ENCODE data around the gene KRTAP10-6.
"Not testable (repeated sequence)": the region's sequence is repeated elsewhere in the genome, so short reads cannot be mapped to it uniquely, and the experiment has no call there.

KRTAP10-6 gene, protein sequence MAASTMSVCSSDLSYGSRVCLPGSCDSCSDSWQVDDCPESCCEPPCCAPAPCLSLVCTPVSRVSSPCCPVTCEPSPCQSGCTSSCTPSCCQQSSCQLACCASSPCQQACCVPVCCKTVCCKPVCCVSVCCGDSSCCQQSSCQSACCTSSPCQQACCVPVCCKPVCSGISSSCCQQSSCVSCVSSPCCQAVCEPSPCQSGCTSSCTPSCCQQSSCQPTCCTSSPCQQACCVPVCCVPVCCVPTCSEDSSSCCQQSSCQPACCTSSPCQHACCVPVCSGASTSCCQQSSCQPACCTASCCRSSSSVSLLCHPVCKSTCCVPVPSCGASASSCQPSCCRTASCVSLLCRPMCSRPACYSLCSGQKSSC

DNA sequence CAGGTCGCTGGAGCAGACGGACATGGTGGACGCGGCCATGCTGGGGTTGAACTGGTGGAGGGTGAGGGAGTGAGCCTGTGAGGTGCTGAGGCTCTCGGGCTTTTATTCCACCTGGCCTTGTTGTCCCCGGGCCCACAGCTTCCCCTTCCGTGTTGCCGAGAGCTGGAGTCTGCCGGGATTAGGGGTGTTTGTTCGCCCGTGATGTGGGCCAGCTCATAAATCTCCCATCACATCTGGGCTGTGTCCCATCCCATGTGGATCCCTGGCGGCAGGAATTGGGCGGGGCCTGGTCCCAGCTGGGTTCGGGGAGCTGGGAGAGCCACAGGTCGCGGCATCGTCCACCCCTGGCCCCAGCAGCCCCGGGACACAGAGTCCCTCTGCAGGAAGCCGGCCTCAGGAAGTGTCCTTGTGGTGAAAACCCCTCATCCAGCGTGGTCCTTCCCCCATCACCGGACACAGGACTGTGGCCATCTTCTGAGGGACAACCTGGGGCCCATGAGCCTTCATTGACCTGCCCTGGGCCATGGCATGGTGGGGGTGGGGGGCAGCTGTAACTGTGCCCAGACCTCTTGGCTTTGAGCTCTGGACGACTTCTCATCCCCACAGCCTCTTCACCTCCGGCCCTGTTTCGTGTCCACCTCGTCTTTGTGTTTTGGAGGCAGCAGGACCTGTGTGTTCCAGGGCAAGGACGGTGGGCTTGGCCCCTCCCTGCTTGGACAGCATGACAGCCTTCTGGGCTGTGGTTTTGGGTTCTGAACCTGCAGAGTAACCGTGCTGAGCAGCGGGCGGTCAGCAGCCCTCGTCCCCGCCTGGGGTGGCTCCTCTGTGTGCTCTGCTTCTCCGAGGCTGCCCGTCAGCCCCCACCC lies at the start of gene KRTAP10-6:
Gene KRTAP10-6 (minus strand): TSS at position 60 of the 866 bp plus-strand sequence. CDS start 21 bp downstream, at position 39.
- DNase-seq (ENCODE audit: low read depth in 1 of 2, low spot score in 1 of 2), result no peak

DNA sequence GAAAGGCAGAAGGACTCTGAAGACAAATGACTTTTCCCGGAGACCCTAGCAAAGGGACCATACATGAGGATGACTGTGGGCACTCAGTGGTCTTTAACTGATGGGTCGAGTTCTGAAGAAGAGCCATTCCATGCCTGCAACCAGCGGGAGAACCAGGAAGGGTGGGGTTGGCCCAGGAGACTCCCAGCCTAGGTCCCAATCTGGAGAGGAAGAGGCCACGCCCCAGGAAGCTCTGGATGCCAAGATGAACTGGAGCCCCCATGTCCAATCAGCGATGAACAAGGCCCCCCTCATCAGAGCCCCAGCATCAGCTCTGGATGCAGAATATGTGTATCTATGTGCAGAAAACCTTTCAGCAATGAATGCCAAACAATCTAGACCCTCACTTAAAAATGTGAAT lies 48.5 kb upstream of the KRTAP10-6 start:
- DNase-seq (ENCODE audit: low read depth in 1 of 2, low spot score in 1 of 2), result no peak

DNA sequence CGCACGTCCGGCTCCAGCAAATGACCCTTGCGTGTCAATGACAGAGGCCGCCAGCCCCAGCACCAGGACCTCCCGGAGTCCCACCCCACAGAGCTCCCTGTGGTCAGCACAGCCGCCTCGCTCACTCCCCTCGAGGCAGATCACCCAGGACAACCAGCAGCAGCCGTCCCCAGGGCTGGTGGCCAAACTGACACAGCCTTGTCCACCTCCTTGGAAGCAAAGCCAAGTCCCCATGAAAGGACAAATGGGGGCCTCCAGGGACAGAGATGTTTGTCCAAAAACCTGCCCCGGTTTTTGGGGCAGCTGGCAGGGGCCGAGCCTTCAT lies 47.0 kb upstream of the KRTAP10-6 start:
- no peak for DNase-seq (ENCODE audit: low read depth in 1 of 2, low spot score in 1 of 2)

DNA sequence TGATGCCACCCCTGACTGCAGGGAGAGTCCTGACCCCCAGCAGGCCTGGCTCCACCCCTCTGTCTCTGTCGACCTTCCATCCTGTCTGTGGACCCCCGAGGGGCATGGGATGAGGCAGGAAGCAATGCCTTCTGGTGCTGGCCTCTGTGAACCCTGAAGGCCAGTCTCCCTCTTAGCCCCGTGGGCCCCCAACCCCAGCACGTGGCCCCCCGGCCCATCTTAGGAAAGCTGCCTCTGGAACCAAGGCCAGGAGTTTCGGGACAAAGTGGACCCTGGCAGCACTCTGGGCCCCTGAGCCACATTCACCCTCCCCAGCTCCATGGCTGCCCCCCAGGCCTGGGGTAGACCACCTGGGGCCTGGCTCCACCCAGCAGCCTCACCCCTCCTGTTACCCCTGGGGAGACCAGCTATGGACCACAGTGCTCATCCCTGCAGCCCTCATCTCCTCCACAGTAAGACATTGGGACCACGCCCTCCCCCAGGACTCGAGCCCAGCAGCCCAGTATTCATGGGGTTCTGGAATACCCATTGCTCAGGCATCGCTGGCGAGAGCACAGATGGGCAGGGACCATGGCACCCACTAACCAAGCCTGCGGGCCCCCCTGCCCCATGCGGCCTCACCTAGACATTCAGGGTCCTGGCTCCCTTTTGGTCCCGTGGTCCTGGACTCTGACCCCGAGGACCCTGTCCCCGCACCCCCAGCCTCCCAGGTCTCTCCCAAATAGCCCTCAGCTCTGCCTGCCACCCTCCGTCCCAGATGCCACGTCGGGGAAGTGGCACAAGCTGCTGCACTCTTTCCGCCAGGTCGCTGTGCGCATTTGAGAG lies 46.4 kb upstream of the KRTAP10-6 start:
- not testable (repeated sequence) for DNase-seq (ENCODE audit: low read depth in 1 of 2, low spot score in 1 of 2)

DNA sequence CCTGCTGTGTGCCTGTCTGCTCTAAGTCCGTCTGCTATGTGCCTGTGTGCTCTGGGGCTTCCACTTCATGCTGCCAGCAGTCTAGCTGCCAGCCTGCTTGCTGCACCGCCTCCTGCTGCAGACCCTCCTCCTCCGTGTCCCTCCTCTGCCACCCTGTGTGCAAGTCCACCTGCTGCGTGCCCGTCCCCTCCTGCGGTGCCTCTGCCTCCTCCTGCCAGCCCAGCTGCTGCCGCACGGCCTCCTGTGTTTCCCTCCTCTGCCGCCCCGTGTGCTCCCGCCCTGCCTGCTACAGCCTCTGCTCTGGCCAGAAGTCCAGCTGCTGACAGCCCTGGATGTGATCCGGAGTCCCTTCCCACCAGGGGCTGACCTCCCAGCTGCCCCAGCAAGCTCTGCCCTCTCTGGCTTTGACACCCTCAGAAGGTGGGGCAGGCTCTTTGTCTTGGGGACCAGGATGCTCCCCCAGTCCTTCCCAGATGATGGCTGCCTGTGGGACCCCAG lies 45.6 kb upstream of the KRTAP10-6 start:
- not testable (repeated sequence) for DNase-seq (ENCODE audit: low read depth in 1 of 2, low spot score in 1 of 2)

DNA sequence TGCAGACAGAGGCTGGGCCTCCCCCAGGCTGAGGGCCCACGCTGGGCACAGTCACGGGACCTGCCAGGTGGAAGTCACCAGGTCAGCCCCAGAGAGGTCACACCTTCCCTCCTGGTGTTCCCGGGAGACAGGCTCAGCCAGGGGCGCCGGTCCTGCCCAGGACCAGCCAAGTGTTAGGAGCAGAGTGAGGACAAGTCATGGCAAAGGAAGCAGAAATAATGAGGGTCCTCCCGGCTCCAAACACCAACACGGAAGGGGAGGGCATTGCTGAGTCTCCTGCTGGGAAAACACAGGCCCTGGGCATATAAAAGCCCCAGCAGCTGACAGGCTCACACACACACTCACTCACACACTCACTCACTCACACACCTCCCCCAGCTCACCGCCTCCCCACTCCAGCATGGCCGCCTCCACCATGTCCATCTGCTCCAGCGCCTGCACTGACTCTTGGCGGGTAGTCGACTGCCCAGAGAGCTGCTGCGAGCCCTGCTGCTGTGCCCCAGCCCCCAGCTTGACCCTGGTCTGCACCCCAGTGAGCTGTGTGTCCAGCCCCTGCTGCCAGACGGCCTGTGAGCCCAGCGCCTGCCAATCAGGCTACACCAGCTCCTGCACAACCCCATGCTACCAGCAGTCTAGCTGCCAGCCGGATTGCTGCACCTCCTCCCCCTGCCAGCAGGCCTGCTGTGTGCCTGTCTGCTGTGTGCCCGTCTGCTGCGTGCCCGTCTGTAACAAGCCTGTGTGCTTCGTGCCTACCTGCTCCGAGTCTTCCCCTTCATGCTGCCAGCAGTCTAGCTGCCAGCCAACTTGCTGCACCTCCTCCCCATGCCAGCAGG lies 44.9 kb upstream of the KRTAP10-6 start, which contains the start of gene KRTAP10-10:
Gene KRTAP10-10 (plus strand): TSS at position 339 of the 833 bp plus-strand sequence. CDS start 62 bp downstream, at position 401.
- DNase-seq (ENCODE audit: low read depth in 1 of 2, low spot score in 1 of 2), result no peak

DNA sequence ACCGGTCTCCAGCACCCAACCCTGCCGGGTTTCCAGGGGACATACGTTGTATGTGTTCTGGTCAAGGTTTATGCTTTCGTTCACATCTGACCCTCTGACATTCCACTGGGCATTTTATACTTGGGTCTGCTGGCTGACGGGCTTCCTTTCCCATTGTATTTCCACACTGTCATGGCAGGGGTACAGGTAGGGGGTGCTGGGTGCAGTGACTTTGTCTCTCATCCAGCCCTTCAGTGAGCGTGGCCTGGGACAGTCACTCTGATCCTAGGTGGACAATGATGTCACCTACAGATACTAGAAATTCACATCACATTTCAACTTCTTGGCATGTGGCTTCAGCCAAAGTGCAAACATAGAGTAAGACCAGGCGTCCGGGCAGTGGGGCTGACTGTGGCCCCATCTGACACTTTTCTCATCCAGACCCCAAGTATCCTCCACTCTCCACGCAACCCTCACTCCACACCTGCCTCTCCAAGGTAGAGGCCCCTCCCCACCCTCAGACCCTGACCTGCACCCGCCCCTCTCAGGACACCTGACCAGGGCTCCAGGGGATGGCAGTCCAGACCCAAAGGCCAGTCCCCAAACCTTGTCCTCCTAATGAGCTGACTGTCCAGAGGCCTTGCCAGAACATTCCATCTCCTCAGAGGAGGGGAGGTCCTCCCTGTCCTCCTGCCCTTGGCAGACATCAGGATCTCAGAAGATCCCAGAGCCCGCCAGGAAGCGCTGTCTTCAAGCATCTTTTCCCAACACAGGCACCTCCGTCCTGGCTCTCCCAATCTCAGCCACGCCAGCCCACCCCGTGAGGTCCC lies 44.1 kb upstream of the KRTAP10-6 start:
- no peak for DNase-seq (ENCODE audit: low read depth in 1 of 2, low spot score in 1 of 2)

DNA sequence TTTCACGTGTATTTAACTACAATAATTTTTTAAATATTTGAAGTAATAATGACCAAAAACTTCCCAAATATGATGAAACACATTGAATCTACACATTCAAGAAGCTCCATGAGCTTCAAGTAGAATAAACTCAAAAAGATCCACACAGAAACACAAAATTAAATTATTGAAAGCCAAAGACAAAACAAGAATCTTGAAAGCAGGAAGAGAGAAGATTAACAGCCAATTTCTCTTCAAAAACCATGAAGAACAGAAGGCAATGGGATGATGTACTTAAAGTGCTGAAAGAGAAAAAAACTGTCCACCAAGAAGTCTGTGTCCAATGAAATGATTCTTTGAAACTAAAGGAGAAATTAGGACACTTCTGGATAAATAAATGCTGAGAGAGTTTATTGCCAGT lies 39.8 kb upstream of the KRTAP10-6 start:
- DNase-seq (ENCODE audit: low read depth in 1 of 2, low spot score in 1 of 2), result no peak

DNA sequence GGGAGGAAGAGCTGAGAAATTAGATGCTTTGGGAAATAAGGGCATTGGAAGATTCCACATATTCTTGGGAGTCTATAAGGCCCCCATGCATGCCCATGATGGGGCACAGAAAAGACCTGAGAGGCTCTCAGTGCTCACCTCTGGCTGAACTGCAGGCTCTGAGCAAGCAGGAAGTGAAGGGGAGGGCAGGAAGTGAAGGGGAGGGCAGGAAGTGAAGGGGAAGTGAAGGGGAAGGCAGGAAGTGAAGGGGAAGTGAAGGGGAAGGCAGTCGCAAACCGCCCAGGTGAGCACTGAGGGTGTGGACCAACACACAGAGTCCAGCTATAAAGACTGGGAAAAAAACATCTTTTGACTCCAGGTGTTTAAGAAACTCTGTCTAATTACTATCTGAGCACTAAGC lies 38.1 kb upstream of the KRTAP10-6 start:
- no peak for DNase-seq (ENCODE audit: low read depth in 1 of 2, low spot score in 1 of 2)

DNA sequence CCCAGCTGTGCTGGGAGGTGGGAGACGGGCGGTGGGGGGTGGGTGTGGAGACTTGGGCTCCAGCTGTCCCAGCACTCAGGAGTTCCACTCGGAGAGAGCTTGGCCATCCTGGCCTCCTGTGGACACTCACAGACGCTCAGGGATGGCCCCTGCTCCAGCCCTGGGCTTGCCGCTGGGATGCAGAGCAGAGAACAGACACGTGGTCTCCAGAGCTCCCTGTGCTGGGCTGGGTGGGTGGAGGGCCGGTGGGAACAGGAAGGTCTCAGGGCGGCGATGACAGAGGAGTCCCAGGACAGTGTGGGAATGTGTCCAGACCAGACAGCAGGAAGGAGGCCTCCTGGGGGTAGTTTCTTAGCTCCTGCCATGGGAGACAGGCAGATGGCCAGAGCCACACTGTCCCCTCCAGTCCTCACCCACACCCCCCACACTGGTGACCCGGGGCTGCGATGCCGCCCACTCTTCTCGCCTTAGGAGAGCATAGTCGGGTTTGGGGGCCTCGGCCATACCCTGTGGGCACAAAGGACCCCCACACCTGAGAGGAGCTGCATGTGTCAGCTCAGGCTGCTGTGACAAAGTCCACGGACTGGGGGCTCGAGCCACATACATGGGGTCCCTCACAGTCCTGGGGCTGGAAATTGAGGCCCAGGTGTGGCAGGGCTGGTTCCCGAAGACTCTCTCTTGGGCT lies 36.5 kb upstream of the KRTAP10-6 start:
- no peak for DNase-seq (ENCODE audit: low read depth in 1 of 2, low spot score in 1 of 2)

DNA sequence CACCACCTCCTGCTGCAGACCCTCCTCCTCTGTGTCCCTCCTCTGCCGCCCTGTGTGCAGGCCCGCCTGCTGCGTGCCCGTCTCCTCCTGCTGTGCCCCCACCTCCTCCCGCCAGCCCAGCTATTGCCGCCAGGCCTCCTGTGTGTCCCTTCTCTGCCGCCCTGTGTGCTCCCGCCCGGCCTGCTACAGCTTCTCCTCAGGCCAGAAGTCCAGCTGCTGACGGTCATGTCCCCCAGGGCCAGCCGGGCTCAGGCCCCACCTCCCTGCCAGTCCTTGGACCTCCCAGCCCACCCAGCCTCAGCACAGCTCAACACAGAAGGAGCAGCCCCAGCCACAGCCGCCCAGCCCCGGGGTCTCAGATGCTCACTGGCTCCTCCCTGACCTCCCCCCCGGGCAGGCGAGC lies 35.5 kb upstream of the KRTAP10-6 start:
- not testable (repeated sequence) for DNase-seq (ENCODE audit: low read depth in 1 of 2, low spot score in 1 of 2)

DNA sequence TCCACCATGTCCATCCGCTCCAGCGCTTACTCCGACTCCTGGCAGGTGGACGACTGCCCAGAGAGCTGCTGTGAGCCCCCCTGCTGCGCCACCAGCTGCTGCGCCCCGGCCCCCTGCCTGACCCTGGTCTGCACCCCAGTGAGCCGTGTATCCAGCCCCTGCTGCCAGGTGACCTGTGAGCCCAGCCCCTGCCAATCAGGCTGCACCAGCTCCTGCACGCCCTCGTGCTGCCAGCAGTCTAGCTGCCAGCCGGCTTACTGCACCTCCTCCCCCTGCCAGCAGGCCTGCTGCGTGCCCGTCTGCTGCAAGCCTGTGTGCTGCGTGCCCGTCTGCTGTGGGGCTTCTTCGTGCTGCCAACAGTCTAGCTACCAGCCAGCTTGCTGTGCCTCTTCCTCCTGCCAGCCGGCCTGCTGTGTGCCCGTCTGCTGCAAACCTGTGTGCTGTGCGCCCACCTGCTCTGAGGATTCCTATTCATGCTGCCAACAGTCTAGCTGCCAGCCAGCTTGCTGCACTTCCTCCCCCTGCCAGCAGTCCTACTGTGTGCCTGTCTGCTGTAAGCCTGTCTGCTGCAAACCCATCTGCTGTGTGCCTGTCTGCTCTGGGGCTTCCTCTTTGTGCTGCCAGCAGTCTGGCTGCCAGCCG lies 35.0 kb upstream of the KRTAP10-6 start:
- not testable (repeated sequence) for DNase-seq (ENCODE audit: low read depth in 1 of 2, low spot score in 1 of 2)

DNA sequence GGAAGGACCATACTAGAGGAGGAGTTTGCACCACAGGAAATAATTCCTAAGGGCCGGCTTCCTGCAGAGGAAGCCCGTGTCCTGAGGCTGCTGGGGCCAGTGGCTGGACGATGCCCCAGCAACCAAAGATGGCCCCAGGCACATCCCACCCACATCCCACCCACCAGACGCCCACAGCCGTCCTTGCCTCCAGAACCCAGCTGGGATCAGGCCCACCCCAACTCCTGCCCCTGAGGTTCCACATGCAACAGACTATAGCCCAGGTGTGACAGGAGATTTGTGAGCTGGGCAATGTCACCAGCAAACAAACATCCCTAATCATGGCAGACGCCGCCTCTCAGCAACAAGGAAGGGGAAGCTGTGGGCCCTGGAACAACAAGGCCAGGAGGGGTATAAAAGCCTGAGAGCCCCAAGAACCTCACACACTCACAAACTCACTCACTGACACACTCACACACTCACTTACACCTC lies 34.4 kb upstream of the KRTAP10-6 start, which contains the start of gene KRTAP10-9:
Gene KRTAP10-9 (plus strand): TSS at position 421 of the 471 bp plus-strand sequence. CDS start 79 bp downstream, outside the sequence.
- DNase-seq (ENCODE audit: low read depth in 1 of 2, low spot score in 1 of 2), result no peak

DNA sequence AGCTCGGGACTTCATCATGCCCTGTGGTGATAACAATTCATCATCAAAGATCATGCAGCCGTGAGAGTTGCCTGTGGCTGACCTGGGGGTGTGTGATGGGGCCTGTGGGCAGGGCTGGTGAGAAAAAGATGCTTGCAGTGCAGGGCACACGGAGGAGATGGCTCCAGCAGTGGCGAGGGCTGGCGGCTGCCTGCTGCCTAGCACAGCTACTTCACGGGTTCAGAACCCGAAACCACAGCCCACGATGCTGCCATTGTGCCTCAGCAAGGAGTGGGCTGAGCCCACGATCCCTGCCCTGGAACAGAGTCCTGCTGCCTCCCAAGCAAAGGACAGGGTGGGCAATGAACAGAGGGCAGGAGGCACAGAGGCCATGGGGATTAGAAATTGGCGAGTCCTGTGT lies 34.0 kb upstream of the KRTAP10-6 start:
- no peak for DNase-seq (ENCODE audit: low read depth in 1 of 2, low spot score in 1 of 2)

DNA sequence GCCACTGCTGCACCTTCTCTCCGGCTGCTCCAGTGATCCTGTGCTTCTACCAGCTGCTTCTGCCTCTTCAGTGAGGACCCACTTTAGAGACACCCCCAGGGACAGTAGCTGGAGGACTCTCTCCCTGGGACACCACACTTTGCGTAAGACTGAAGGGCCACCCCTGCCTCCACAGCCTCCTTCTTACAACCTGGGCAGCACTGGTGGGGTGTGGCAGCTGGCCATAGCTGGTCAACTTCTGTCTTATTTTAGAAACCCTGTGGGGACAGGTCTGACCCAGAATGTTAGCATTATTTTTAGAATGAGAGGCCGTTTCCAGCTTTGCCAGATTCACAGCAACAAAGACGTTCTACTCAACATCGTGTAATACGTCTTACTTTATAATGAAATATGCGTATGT lies 33.5 kb upstream of the KRTAP10-6 start:
- no peak for DNase-seq (ENCODE audit: low read depth in 1 of 2, low spot score in 1 of 2)

DNA sequence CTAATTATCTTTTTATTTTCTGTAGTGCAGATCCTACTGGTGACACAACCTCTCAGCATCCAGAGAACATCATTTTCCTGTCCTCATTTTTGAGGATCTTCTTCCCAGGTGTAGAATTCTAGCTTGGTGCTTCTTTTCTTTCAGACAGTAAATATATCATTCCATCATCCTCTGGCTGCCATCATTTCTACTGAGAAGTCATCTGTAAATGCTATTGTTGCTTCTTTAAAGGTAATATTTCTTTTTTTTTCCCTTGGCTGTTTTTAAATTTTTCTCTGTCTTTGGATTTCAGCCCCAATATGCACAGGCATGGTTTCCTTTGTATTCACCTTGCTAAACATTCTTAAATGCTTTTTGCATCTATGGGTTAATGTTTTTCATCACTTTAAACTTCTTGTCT lies 31.3 kb upstream of the KRTAP10-6 start:
- no peak for DNase-seq (ENCODE audit: low read depth in 1 of 2, low spot score in 1 of 2)

DNA sequence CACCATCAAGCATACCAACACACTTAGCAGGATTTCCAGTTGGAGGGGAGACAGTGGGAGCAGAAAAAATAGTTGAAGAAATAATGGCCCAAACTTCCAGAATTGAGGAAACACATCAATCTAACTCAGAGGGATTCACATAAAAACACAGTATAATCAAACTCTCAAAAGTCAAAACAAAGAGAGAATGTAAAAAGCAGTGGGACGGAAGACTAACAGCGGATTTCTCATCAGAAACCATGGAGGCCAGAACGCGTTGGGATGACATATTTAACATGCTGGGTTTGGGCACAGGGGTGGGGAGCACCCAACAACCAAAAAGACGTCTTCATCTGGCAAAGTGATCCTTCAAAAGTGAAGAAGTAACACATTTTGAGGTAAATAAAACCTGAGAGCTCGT lies 27.6 kb upstream of the KRTAP10-6 start:
- no peak for DNase-seq (ENCODE audit: low read depth in 1 of 2, low spot score in 1 of 2)

DNA sequence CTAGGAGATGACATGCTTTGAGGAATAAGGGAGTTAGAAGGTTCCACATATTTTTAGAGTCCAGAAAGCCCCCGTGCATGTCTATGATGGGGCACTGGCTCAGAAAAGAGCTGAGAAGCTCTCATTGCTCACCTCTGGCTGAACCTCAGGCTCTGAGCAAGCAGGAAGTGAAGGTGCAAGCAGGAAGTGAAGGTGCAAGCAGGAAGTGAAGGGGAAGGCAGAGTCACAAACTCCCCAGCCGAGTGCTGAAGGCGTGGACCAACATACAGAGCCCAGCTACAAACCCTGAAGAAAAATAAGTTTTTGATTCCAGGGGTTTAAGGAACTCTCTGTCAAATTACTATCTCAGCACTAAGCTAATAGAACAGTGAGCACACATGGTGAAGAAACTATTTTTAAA lies 26.6 kb upstream of the KRTAP10-6 start:
- DNase-seq (ENCODE audit: low read depth in 1 of 2, low spot score in 1 of 2), result peak in 1 of 2 donors; percentile 59
